Osteocyte (in vitro differentiated cells): ENCODE data around the gene PCDHB11. TPM values are rescaled to one million over a fixed set of nuclear protein-coding genes. Genes with fewer than 3 reads are reported as not detected.
"Not testable (repeated sequence)": the region's sequence is repeated elsewhere in the genome, so short reads cannot be mapped to it uniquely, and the experiment has no call there.

ENCODE experiments used
- DNase-seq: peaks from one replicate; pipeline ENCODE4 v3.0.0; 2021; ENCODE audit warnings: mixed read lengths; ENCODE audit not compliant: unreplicated experiment; ENCODE audit errors: extremely low spot score
- H3K27ac Mint-ChIP-seq: one replicate; pipeline ENCODE4 v1.8.0; 2021; ENCODE audit warnings: mild to moderate bottlenecking, mixed read lengths; ENCODE audit not compliant: unreplicated experiment
- H3K27me3 Mint-ChIP-seq: one replicate; pipeline ENCODE4 v1.8.0; 2021; ENCODE audit warnings: mixed read lengths; ENCODE audit not compliant: unreplicated experiment
- H3K36me3 Mint-ChIP-seq: one replicate; pipeline ENCODE4 v1.8.0; 2021; ENCODE audit warnings: mixed read lengths; ENCODE audit not compliant: unreplicated experiment
- H3K4me1 Mint-ChIP-seq: one replicate; pipeline ENCODE4 v1.8.0; 2021; ENCODE audit warnings: mixed read lengths; ENCODE audit not compliant: unreplicated experiment
- H3K4me3 Mint-ChIP-seq: one replicate; pipeline ENCODE4 v1.8.0; 2021; ENCODE audit warnings: mild to moderate bottlenecking, moderate library complexity, mixed read lengths; ENCODE audit not compliant: unreplicated experiment
- H3K9me3 Mint-ChIP-seq: one replicate; pipeline ENCODE4 v1.8.0; 2021; ENCODE audit warnings: mixed read lengths; ENCODE audit not compliant: unreplicated experiment
- CTCF ChIP-seq: fragments of 200-600 bp; sonication (generic); IDR thresholded peaks from 2 replicates; pipeline ENCODE4 v1.5.0; 2021; ENCODE audit warnings: antibody characterized with exemption, mild to moderate bottlenecking, moderate library complexity
- total RNA-seq: library from RNA; stranded (reverse); gene quantifications from 2 replicates; pipeline ENCODE4 v1.2.1, GENCODE V29; 2021

Gene PCDHB11
- total RNA-seq, 1 donor from 2014 or later = 1.9 TPM

GRCh38 chr5:141213656-141214339 lies 14.4 kb downstream of the PCDHB11 start, which contains the start of gene PCDHB13:
PCDHB13 (plus strand) TSS chr5:141213919; CDS start chr5:141214124, 205 bp downstream.
- H3K9me3 Mint-ChIP-seq = peaks cover 64% of the 10 kb centered on the region
- not testable (repeated sequence) for H3K4me3 Mint-ChIP-seq, DNase-seq, H3K36me3 Mint-ChIP-seq, H3K27ac Mint-ChIP-seq, H3K4me1 Mint-ChIP-seq, H3K27me3 Mint-ChIP-seq
- TF ChIP-seq CTCF = peak; percentile 19

DNA sequence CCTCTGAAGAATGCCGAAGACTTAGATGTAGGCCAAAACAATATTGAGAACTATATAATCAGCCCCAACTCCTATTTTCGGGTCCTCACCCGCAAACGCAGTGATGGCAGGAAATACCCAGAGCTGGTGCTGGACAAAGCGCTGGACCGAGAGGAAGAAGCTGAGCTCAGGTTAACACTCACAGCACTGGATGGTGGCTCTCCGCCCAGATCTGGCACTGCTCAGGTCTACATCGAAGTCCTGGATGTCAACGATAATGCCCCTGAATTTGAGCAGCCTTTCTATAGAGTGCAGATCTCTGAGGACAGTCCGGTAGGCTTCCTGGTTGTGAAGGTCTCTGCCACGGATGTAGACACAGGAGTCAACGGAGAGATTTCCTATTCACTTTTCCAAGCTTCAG lies 15.2 kb downstream of the PCDHB11 start:
- not testable (repeated sequence) for H3K4me1 Mint-ChIP-seq, H3K27ac Mint-ChIP-seq, H3K4me3 Mint-ChIP-seq, DNase-seq, H3K27me3 Mint-ChIP-seq, H3K36me3 Mint-ChIP-seq
- peaks cover 64% of the 10 kb centered on the region for H3K9me3 Mint-ChIP-seq

- not testable (repeated sequence) for H3K27ac Mint-ChIP-seq, H3K4me1 Mint-ChIP-seq, H3K36me3 Mint-ChIP-seq, H3K4me3 Mint-ChIP-seq, H3K27me3 Mint-ChIP-seq
- peak; percentile 78 for DNase-seq
- H3K9me3 Mint-ChIP-seq = peaks cover 69% of the 10 kb centered on the region
Measured at GRCh38 chr5:141215504-141215903, 16.1 kb downstream of the PCDHB11 start.

GRCh38 chr5:141216035-141216434 lies 16.6 kb downstream of the PCDHB11 start:
- not testable (repeated sequence) for H3K36me3 Mint-ChIP-seq, H3K27me3 Mint-ChIP-seq, H3K4me3 Mint-ChIP-seq, H3K27ac Mint-ChIP-seq, H3K4me1 Mint-ChIP-seq
- peak; percentile 84 for DNase-seq
- H3K9me3 Mint-ChIP-seq = peaks cover 70% of the 10 kb centered on the region

DNA sequence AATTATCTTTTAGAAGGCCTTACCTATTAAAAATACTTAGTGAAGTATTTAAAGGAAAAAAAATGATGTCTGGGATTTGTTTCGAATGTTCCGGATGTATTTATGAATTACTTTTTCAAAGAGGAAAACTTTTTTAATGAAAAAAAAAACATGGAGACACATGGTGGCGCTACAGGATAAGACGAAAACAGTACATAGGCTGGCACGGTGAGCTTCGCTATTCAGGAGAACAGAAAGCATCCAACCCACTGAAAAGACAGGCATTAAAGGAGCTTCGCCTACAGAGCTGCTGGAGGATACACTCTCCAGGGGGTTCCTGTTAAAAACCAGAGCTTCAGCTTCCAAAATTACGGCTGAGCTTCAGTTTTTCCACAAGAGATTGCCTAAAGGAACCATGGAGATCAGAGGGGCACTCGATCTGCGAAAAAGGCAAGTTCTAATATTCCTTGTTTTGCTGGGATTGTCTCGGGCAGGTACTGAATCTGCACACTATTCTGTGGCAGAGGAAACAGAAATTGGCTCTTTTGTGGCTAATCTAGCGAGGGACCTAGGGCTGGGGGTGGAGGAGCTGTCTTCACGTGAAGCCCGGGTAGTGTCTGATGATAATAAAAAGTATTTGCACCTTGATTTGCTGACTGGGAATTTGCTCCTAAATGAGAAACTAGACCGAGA lies 23.8 kb downstream of the PCDHB11 start, which contains the start of gene PCDHB14:
TSS of gene PCDHB14 (plus strand) at position 232 of the 672 bp plus-strand sequence. CDS start at position 395, 163 bp downstream.
- Mint-ChIP-seq H3K36me3 (peaks cover 13% of the 10 kb centered on the region), H3K4me3 (peak within 1 kb of the TSS; percentile 75), H3K27me3 (no peaks in the 10 kb centered on the region), H3K9me3 (peaks cover 63% of the 10 kb centered on the region), H3K4me1 (peaks cover 9% of the 10 kb centered on the region), H3K27ac (peak within 1 kb of the TSS; percentile 85)
- DNase-seq = no peak
- peak; percentile 51 for TF ChIP-seq CTCF

GRCh38 chr5:141224844-141225243 lies 25.4 kb downstream of the PCDHB11 start:
- not testable (repeated sequence) for H3K27ac Mint-ChIP-seq, DNase-seq, H3K4me3 Mint-ChIP-seq, H3K27me3 Mint-ChIP-seq, H3K4me1 Mint-ChIP-seq
- peaks cover 11% of the 10 kb centered on the region for H3K36me3 Mint-ChIP-seq
- peaks cover 53% of the 10 kb centered on the region for H3K9me3 Mint-ChIP-seq

DNA sequence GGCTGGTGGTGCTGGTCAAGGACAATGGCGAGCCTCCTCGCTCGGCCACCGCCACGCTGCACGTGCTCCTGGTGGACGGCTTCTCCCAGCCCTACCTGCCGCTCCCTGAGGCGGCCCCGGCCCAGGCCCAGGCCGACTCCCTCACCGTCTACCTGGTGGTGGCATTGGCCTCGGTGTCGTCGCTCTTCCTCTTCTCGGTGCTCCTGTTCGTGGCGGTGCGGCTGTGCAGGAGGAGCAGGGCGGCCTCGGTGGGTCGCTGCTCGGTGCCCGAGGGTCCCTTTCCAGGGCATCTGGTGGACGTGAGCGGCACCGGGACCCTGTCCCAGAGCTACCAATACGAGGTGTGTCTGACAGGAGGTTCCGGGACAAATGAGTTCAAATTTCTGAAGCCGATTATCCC lies 26.0 kb downstream of the PCDHB11 start:
- DNase-seq, H3K27ac Mint-ChIP-seq, H3K4me1 Mint-ChIP-seq, H3K4me3 Mint-ChIP-seq, H3K27me3 Mint-ChIP-seq: not testable (repeated sequence)
- H3K9me3 Mint-ChIP-seq = peaks cover 52% of the 10 kb centered on the region
- H3K36me3 Mint-ChIP-seq = peaks cover 11% of the 10 kb centered on the region
